BLaER1 treated with 17β-estradiol and CSF1 and Interleukin-3, amounts not matched to agents 10 nM and 100 nM (cell line): ENCODE measurements around the gene ARHGEF17.
A peak's percentile ranks its signal among the peaks of the same experiment; 100 is the strongest.

ENCODE experiments used
- H3K27ac ChIP-seq, 11 experiments: shearing (Covaris generic); formaldehyde crosslinking; 2 replicates each; pipeline ENCODE4 v1.8.1; 2022
- H3K27me3 ChIP-seq, 11 experiments: shearing (Covaris generic); formaldehyde crosslinking; 2 replicates each; pipeline ENCODE4 v1.8.1; 2022
- H3K36me3 ChIP-seq, 11 experiments: shearing (Covaris generic); formaldehyde crosslinking; 2 replicates each; pipeline ENCODE4 v1.8.1; 2022
- H3K4me1 ChIP-seq, 10 experiments: shearing (Covaris generic); formaldehyde crosslinking; 2 replicates each; pipeline ENCODE4 v1.8.1; 2022
- H3K4me2 ChIP-seq, 11 experiments: shearing (Covaris generic); formaldehyde crosslinking; 2 replicates each; pipeline ENCODE4 v1.8.1; 2022
- H3K4me3 ChIP-seq, 10 experiments: shearing (Covaris generic); formaldehyde crosslinking; 2 replicates each; pipeline ENCODE4 v1.8.1; 2022
- H3K9ac ChIP-seq, 11 experiments: shearing (Covaris generic); formaldehyde crosslinking; 2 replicates each; pipeline ENCODE4 v1.8.1; 2022
- H3K9me3 ChIP-seq, 11 experiments: shearing (Covaris generic); formaldehyde crosslinking; replicated peaks in 1 of 11; 2 replicates each; pipeline ENCODE4 v1.8.1; 2022
- H4K20me1 ChIP-seq, 11 experiments: shearing (Covaris generic); formaldehyde crosslinking; 2 replicates each; pipeline ENCODE4 v1.8.1; 2022
- Cebpa-rat ChIP-seq, 11 experiments: shearing (Covaris generic); IDR thresholded peaks; 2 replicates each; pipeline ENCODE4 v1.8.1; 2022

The ARHGEF17 gene

GRCh38 chr11:73366265-73366610, 58.2 kb downstream of the ARHGEF17 start:
- Histone ChIP-seq H3K9ac (peak overlapping the region in 7 of 11 experiments; percentile 12 to 51 (median 39); a peak in 9 of 22 replicates), H3K9me3 (no peaks in the 10 kb centered on the region), H3K27me3 (no peaks in the 10 kb centered on the region), H3K4me2 (peak overlapping the region; percentile 73 to 93 (median 87)), H3K36me3 (peaks cover 0 to 18% (median 0%) of the 10 kb centered on the region in 11 experiments; a peak in 3 of 22 replicates), H3K4me1 (peaks cover 29 to 58% (median 50%) of the 10 kb centered on the region in 10 experiments), H3K27ac (peak overlapping the region in 10 of 11 experiments; percentile 48 to 72 (median 64); a peak in 20 of 22 replicates), H3K4me3 (peak overlapping the region in 1 of 10 experiments; percentile 16; a peak in 1 of 20 replicates), H4K20me1 (no peaks in the 10 kb centered on the region)
- TF ChIP-seq Cebpa-rat (IDR thresholded peaks at IDR 0.05), result no peak

- Histone ChIP-seq H3K9ac (peak overlapping the region in 3 of 11 experiments; percentile 29 to 39 (median 39); a peak in 5 of 22 replicates), H3K4me1 (peaks cover 31 to 58% (median 53%) of the 10 kb centered on the region in 10 experiments), H3K36me3 (peaks cover 0 to 16% (median 0%) of the 10 kb centered on the region in 11 experiments; a peak in 3 of 22 replicates), H4K20me1 (no peaks in the 10 kb centered on the region), H3K4me3 (no peak overlapping the region), H3K9me3 (no peaks in the 10 kb centered on the region), H3K27me3 (no peaks in the 10 kb centered on the region), H3K27ac (peak overlapping the region in 9 of 11 experiments; percentile 22 to 72 (median 65); a peak in 16 of 22 replicates), H3K4me2 (peak overlapping the region; percentile 73 to 93 (median 87))
- no peak for TF ChIP-seq Cebpa-rat (IDR thresholded peaks at IDR 0.05)
These were observed 58.9 kb downstream of the ARHGEF17 start for GRCh38 chr11:73366953-73367352.

GRCh38 chr11:73367482-73368024, 59.5 kb downstream of the ARHGEF17 start:
- Histone ChIP-seq H3K4me2 (peak overlapping the region; percentile 73 to 93 (median 87)), H3K27me3 (no peaks in the 10 kb centered on the region), H3K9me3 (no peaks in the 10 kb centered on the region), H3K4me1 (peaks cover 37 to 64% (median 59%) of the 10 kb centered on the region in 10 experiments), H3K4me3 (no peak overlapping the region), H3K27ac (peak overlapping the region in 8 of 11 experiments; percentile 20 to 72 (median 61); a peak in 11 of 22 replicates), H3K36me3 (peaks cover 0 to 10% (median 0%) of the 10 kb centered on the region in 11 experiments; a peak in 3 of 22 replicates), H3K9ac (peak overlapping the region in 2 of 11 experiments; percentile 29 to 39; a peak in 4 of 22 replicates), H4K20me1 (no peaks in the 10 kb centered on the region)
- TF ChIP-seq Cebpa-rat (IDR thresholded peaks at IDR 0.05), result no peak

- H3K9ac ChIP-seq, result peak overlapping the region in 7 of 11 experiments; percentile 6 to 47 (median 20); a peak in 8 of 22 replicates
- H3K36me3 ChIP-seq, result no peaks in the 10 kb centered on the region
- peaks cover 0 to 12% (median 5%) of the 10 kb centered on the region in 11 experiments; a peak in 18 of 22 replicates for H4K20me1 ChIP-seq
- TF ChIP-seq Cebpa-rat (IDR thresholded peaks at IDR 0.05), result no peak
- H3K27ac ChIP-seq, result peak overlapping the region in 6 of 11 experiments; percentile 17 to 36 (median 32); a peak in 9 of 22 replicates
- H3K4me3 ChIP-seq, result no peak overlapping the region
- H3K9me3 ChIP-seq, result no peaks in the 10 kb centered on the region
- peak overlapping the region; percentile 26 to 70 (median 57) for H3K4me2 ChIP-seq
- H3K4me1 ChIP-seq, result peaks cover 33 to 52% (median 50%) of the 10 kb centered on the region in 10 experiments
- H3K27me3 ChIP-seq, result no peaks in the 10 kb centered on the region
These were observed 64.4 kb downstream of the ARHGEF17 start for GRCh38 chr11:73372375-73372993.

GRCh38 chr11:73374151-73374550, 66.1 kb downstream of the ARHGEF17 start:
- H3K9ac ChIP-seq, result peak overlapping the region in 1 of 11 experiments; percentile 35; a peak in 1 of 22 replicates
- no peak overlapping the region for H3K27ac ChIP-seq
- H3K9me3 ChIP-seq, result no peaks in the 10 kb centered on the region
- H3K4me2 ChIP-seq, result peak overlapping the region in 4 of 11 experiments; percentile 7 to 21 (median 15); a peak in 5 of 22 replicates
- peaks cover 35 to 60% (median 56%) of the 10 kb centered on the region in 10 experiments for H3K4me1 ChIP-seq
- H3K27me3 ChIP-seq, result no peaks in the 10 kb centered on the region
- H3K4me3 ChIP-seq, result no peak overlapping the region
- peaks cover 9 to 29% (median 21%) of the 10 kb centered on the region in 11 experiments; a peak in 21 of 22 replicates for H4K20me1 ChIP-seq
- TF ChIP-seq Cebpa-rat (IDR thresholded peaks at IDR 0.05), result no peak
- peaks cover 0 to 9% (median under 1%) of the 10 kb centered on the region in 11 experiments; a peak in 7 of 22 replicates for H3K36me3 ChIP-seq

GRCh38 chr11:73375830-73376159, 67.7 kb downstream of the ARHGEF17 start:
- TF ChIP-seq Cebpa-rat (IDR thresholded peaks at IDR 0.05), result no peak
- no peaks in the 10 kb centered on the region for H3K27me3 ChIP-seq
- peaks cover 0 to 24% (median 6%) of the 10 kb centered on the region in 11 experiments; a peak in 10 of 22 replicates for H3K36me3 ChIP-seq
- peak overlapping the region in 7 of 10 experiments; percentile 91 to 100 (median 99); a peak in 9 of 20 replicates for H3K4me3 ChIP-seq
- H3K9me3 ChIP-seq, result no peaks in the 10 kb centered on the region
- peaks cover 25 to 46% (median 38%) of the 10 kb centered on the region in 11 experiments; a peak in 21 of 22 replicates for H4K20me1 ChIP-seq
- H3K27ac ChIP-seq, result peak overlapping the region; percentile 14 to 99 (median 92); a peak in 21 of 22 replicates
- peaks cover 52 to 76% (median 72%) of the 10 kb centered on the region in 10 experiments for H3K4me1 ChIP-seq
- peak overlapping the region; percentile 46 to 99 (median 98) for H3K9ac ChIP-seq
- peak overlapping the region; percentile 21 to 80 (median 66); a peak in 21 of 22 replicates for H3K4me2 ChIP-seq

GRCh38 chr11:73376160-73376802, 68.2 kb downstream of the ARHGEF17 start, which contains the start of gene RELT:
Gene RELT (plus strand): TSS chr11:73376399. CDS start chr11:73389137, 12,738 bp downstream.
- Histone ChIP-seq H4K20me1 (peaks cover 29 to 50% (median 43%) of the 10 kb centered on the region in 11 experiments; a peak in 21 of 22 replicates), H3K27ac (peak within 1 kb of the TSS; percentile 92 to 99 (median 96)), H3K4me2 (peak within 1 kb of the TSS; percentile 89 to 100 (median 96)), H3K27me3 (no peaks in the 10 kb centered on the region), H3K4me3 (peak within 1 kb of the TSS; percentile 91 to 100 (median 99)), H3K4me1 (peaks cover 56 to 81% (median 77%) of the 10 kb centered on the region in 10 experiments), H3K9ac (peak within 1 kb of the TSS; percentile 94 to 99 (median 99)), H3K9me3 (no peaks in the 10 kb centered on the region), H3K36me3 (peaks cover 0 to 25% (median 6%) of the 10 kb centered on the region in 11 experiments; a peak in 10 of 22 replicates)
- TF ChIP-seq Cebpa-rat (IDR thresholded peaks at IDR 0.05), result no peak

- Histone ChIP-seq H3K4me2 (peak overlapping the region; percentile 89 to 100 (median 96)), H3K27ac (peak overlapping the region; percentile 92 to 99 (median 96)), H3K4me1 (peaks cover 62 to 85% (median 81%) of the 10 kb centered on the region in 10 experiments), H3K4me3 (peak overlapping the region; percentile 91 to 100 (median 99)), H4K20me1 (peaks cover 31 to 58% (median 50%) of the 10 kb centered on the region in 11 experiments; a peak in 21 of 22 replicates), H3K27me3 (no peaks in the 10 kb centered on the region), H3K9ac (peak overlapping the region; percentile 94 to 99 (median 99)), H3K36me3 (peaks cover 0 to 31% (median 6%) of the 10 kb centered on the region in 11 experiments; a peak in 10 of 22 replicates), H3K9me3 (no peaks in the 10 kb centered on the region)
- TF ChIP-seq Cebpa-rat (IDR thresholded peaks at IDR 0.05), result no peak
These were observed 68.9 kb downstream of the ARHGEF17 start for GRCh38 chr11:73376803-73377629.
